Cardiac muscle cell (in vitro differentiated cells and primary cell): ENCODE data around the gene CPB1. TPM values are rescaled to one million over a fixed set of nuclear protein-coding genes. Genes with fewer than 3 reads are reported as not detected.

Source experiments
- DNase-seq, 2 donors: peaks; one replicate each; pipeline versions ENCODE4 v3.0.0 to v3.0.0-alpha.2; 2010 to 2017; ENCODE audit warnings: low read depth in 1 of 2, low spot score in 1 of 2
- H3K27ac ChIP-seq: fragments of 200-600 bp; sonication (generic); 2 replicates; pipeline ENCODE4 v1.5.1; 2016
- H3K27me3 ChIP-seq: fragments of 200-600 bp; sonication (generic); 2 replicates; pipeline ENCODE4 v1.6.0; 2016; ENCODE audit warnings: control low read depth
- H3K36me3 ChIP-seq: fragments of 200-600 bp; sonication (generic); 2 replicates; pipeline ENCODE4 v1.5.1; 2016; ENCODE audit warnings: control low read depth
- H3K4me1 ChIP-seq: fragments of 200-600 bp; sonication (generic); 2 replicates; pipeline ENCODE4 v1.8.1; 2017; ENCODE audit warnings: low read depth, mild to moderate bottlenecking, mixed run types
- H3K4me3 ChIP-seq: fragments of 200-600 bp; sonication (generic); 2 replicates; pipeline ENCODE4 v1.5.1; 2016; ENCODE audit warnings: mild to moderate bottlenecking
- H3K9me3 ChIP-seq: fragments of 200-600 bp; sonication (generic); 2 replicates; pipeline ENCODE4 v1.5.1; 2017; ENCODE audit warnings: low read depth, mild to moderate bottlenecking, control low read depth
- CTCF ChIP-seq: IDR thresholded peaks from 2 replicates; pipeline ENCODE4 v1.5.1; 2012; ENCODE audit warnings: low read depth, mild to moderate bottlenecking, low read length
- polyA plus RNA-seq: library from polyadenylated mRNA; unstranded; fragments of >200 nt; fragmentation: Nextera tagmentation; extraction: Ambion mirVana; gene quantifications from 2 replicates; pipeline ENCODE4 v1.2.1, GENCODE V29; 2016
- total RNA-seq: library from RNA; depleted of rRNA; stranded (reverse); fragments of >200 nt; gene quantifications from 2 replicates; pipeline ENCODE4 v1.2.3, GENCODE V29; 2016

CPB1 gene
- total and polyA plus RNA-seq, 2 experiments from 2014 or later, result not detected

GRCh38 chr3:148833223-148833622, 5.6 kb downstream of the CPB1 start:
- Histone ChIP-seq H3K27me3 (no peaks in the 10 kb centered on the region), H3K36me3 (no peaks in the 10 kb centered on the region), H3K4me3 (no peak overlapping the region), H3K27ac (no peak overlapping the region), H3K9me3 (no peaks in the 10 kb centered on the region), H3K4me1 (no peaks in the 10 kb centered on the region)
- no peak for DNase-seq
- no peak for TF ChIP-seq CTCF

GRCh38 chr3:148839805-148840204, 12.2 kb downstream of the CPB1 start:
- Histone ChIP-seq H3K27ac (no peak overlapping the region), H3K36me3 (no peaks in the 10 kb centered on the region), H3K4me3 (no peak overlapping the region), H3K27me3 (no peaks in the 10 kb centered on the region), H3K9me3 (no peaks in the 10 kb centered on the region), H3K4me1 (no peaks in the 10 kb centered on the region)
- DNase-seq, result no peak
- TF ChIP-seq CTCF, result no peak

- Histone ChIP-seq H3K27me3 (no peaks in the 10 kb centered on the region), H3K4me1 (no peaks in the 10 kb centered on the region), H3K9me3 (no peaks in the 10 kb centered on the region), H3K36me3 (no peaks in the 10 kb centered on the region), H3K27ac (no peak overlapping the region), H3K4me3 (no peak overlapping the region)
- TF ChIP-seq CTCF, result no peak
- no peak for DNase-seq
These were observed 12.8 kb downstream of the CPB1 start for GRCh38 chr3:148840451-148840850.

- Histone ChIP-seq H3K36me3 (no peaks in the 10 kb centered on the region), H3K4me3 (no peak overlapping the region), H3K9me3 (no peaks in the 10 kb centered on the region), H3K4me1 (no peaks in the 10 kb centered on the region), H3K27ac (no peak overlapping the region), H3K27me3 (no peaks in the 10 kb centered on the region)
- no peak for TF ChIP-seq CTCF
- DNase-seq, result no peak
These were observed 18.3 kb downstream of the CPB1 start for GRCh38 chr3:148845756-148846395.

GRCh38 chr3:148847351-148847750, 19.7 kb downstream of the CPB1 start:
- TF ChIP-seq CTCF, result no peak
- no peaks in the 10 kb centered on the region for H3K27me3 ChIP-seq
- no peaks in the 10 kb centered on the region for H3K36me3 ChIP-seq
- H3K27ac ChIP-seq, result no peak overlapping the region
- H3K4me1 ChIP-seq, result no peaks in the 10 kb centered on the region
- no peaks in the 10 kb centered on the region for H3K9me3 ChIP-seq
- DNase-seq, result peak in 1 of 2 donors; percentile 19
- H3K4me3 ChIP-seq, result no peak overlapping the region

- no peak for DNase-seq
- no peaks in the 10 kb centered on the region for H3K4me1 ChIP-seq
- H3K27ac ChIP-seq, result no peak overlapping the region
- H3K27me3 ChIP-seq, result no peaks in the 10 kb centered on the region
- H3K4me3 ChIP-seq, result no peak overlapping the region
- no peaks in the 10 kb centered on the region for H3K36me3 ChIP-seq
- TF ChIP-seq CTCF, result no peak
- H3K9me3 ChIP-seq, result no peaks in the 10 kb centered on the region
These were observed 20.8 kb downstream of the CPB1 start for GRCh38 chr3:148848410-148848809.
